RKO (cell line): ENCODE results near the gene CYP24A1.

Source experiments
- DNase-seq: peaks from one replicate; pipeline ENCODE4 v3.0.0-alpha.2; 2016; ENCODE audit warnings: low spot score

The CYP24A1 gene

DNA sequence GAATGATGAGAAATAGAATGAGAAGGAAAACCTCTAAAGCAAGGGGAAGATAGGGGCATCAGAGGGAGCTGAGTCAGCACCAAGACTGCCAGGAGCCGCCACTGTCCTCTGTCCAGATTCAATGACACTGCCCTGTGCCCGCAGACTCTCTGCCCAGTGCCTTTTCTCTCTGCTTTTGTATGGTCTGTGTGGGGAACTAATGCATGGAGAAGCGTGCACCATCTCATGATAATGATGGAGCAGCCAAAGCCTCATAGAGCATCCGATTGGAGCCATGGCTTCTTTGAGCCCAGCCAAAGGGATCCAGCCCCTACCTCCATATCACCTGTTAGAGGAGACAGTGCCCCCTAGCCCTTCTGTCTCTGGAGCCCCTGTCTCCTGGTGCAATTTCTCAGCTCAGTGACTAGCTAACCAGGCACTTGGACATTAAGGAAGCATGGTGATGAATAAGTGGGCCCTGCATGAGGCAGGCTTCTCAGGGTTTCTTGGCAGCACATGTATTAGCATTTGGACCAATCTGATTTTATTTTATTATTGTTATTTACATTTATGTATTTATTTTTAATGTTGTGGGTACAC is 27.6 kb upstream of the CYP24A1 start:
- no peak for DNase-seq

DNA sequence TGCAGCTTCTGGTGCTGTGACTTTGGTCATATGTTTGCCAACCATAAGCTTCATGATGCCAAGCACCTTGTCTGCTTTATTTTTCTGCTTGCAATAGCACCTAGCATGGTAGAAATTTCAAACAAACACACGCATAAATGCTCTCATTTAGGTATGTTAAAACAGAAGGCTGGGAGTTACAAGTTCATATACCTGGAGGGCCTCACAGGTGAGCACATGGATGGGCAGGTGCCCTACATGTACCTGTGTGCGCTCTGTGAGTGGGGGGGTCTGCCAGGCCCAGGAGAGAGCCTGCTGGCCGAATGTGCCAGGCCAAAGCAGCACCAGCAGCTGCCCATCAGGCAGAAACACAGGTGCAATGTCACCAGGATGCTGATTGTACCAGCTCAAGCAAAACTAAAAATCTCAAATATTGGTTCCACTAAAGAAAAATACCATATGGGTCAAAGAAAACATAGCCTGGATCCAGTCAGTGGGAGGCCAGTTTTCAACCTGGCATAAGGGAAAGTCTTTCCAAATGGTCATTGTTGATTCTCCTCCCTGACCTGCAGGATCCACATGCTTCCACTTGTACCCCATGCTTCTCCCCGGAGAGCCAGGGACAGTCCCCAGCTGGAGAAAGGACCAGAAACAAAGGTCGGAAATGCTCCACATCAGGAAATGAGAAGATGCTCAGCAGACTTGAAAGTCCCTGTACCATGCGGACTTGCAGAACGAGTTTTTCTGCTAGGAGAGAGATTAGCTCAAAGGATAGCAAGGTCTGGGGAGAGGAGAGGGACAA is 26.9 kb upstream of the CYP24A1 start:
- no peak for DNase-seq

GRCh38 chr20:54199721-54200176 is 26.0 kb upstream of the CYP24A1 start:
- DNase-seq = peak; percentile 78

DNA sequence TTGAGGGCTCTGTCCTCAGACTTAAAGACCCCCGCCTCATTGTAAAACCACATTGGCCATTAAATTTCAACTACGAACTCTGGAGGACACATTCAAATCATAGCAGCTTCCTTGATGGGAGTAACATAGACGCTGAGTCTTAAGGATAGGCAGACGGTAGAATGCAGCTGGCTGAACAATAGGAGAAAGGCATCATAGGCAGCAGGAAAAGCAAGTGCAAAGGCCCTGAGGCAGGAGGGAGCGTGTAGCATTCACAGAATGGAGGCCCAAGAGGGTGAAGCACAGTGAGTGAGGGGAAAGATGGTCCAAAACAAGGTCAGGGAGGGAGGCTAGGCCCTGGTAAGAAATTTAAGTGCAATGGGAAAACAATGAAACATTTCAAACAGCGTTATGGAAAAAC is 25.5 kb upstream of the CYP24A1 start:
- no peak for DNase-seq

GRCh38 chr20:54197621-54198604 is 24.1 kb upstream of the CYP24A1 start:
- DNase-seq = peak; percentile 53

- no peak for DNase-seq
Observed at GRCh38 chr20:54195483-54196472, 22.0 kb upstream of the CYP24A1 start.

DNA sequence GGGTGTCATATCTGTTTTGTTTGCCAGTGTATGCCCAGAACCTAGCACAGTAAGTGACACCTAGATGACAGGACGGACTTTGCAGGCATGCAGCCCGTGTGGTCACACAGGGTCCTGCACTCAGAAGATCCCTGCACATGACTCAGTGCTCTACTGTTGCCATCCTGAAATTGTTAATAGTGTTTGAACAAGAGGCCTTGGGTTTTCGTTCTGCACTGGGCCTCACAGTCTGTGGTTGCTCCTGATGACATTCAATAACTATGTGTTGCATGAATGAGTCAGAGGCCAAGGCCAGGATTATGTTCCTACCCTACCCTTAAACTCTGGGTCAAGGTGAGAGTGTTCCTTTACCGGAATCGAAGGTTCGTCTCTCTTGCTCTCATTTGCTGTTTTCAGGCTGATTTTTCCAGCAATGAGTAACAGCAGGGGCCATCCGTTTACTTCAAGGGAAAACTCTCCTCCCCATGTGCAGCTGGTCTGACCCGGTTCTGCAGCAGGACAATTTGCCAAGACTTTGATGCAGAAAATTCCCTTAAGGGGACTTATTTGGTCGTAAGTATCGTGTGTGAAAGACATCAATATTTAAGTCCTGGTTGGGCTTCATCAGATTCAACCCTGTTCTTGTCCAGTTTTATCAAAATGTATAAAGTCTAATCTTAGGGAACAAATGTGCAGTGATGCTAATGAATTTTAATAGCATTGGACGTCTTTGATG is 21.1 kb upstream of the CYP24A1 start:
- DNase-seq = peak; percentile 60

- no peak for DNase-seq
Observed at GRCh38 chr20:54193817-54194216, 20.0 kb upstream of the CYP24A1 start.

- no peak for DNase-seq
Observed at GRCh38 chr20:54190217-54190616, 16.4 kb upstream of the CYP24A1 start.

GRCh38 chr20:54189630-54190029 is 15.8 kb upstream of the CYP24A1 start:
- DNase-seq = no peak

DNA sequence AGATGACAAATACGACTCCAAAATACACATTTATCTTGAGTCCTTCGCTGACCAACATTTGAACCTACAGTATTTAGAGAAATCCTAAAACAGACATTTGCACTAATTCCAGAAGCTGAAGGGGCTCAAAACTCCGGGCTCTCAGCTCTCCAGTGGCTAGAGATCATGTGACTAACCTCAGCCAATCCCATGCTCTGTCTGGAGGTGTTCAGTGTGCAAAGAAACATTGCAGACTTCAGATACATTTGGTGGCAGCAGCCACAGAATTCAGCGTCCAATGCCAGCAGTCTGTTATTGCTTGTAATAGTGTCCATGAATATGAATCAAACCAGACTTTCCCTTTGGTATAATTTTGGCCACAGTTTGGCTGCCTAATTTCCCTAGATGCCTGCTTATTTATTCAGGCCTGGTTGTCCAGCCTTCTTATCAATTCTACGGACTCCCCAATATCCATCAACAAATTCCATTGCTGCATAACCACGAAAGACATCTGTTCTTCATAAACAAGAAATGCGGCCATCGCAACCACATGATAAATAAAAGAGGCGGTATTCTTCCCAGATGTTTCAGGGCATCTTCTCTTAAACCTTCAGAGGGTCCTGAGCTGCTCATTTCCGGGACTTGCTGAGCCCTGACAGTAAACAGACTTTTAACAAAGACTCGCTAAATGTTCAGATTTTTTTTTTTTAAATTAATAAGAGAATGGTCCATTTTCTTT is 14.5 kb upstream of the CYP24A1 start:
- no peak for DNase-seq

DNA sequence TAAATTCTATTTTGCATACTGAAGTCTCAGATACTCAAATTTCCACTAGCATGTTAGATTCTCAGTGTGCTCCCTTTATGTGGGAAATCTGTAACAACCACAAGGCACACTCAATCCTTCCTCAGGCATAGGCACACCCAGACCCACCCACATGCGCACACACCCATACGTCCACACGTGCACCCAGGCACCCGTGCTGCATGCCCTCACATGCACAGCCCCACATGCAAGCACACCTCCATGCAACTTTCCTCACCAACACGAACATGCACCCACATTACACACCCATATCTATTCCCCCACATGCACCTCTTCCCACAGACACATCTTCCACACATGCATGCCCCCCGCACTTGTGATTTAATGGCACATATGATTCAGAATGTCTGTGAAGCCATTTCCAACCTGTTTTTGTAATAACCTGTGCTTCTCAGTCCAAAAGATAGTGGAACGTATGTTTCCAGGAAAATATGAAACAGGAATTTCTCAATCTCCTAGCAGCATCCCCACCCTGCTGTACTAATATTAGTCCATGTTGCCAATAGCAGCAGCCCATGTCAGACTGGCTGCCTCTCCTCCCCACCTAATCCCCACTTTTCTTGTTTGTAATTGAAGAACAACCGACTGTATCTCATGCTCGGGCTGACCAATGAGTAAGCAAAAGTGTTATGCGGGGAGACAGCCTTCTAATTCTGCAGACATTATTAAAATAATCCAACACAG is 11.3 kb upstream of the CYP24A1 start:
- no peak for DNase-seq

DNA sequence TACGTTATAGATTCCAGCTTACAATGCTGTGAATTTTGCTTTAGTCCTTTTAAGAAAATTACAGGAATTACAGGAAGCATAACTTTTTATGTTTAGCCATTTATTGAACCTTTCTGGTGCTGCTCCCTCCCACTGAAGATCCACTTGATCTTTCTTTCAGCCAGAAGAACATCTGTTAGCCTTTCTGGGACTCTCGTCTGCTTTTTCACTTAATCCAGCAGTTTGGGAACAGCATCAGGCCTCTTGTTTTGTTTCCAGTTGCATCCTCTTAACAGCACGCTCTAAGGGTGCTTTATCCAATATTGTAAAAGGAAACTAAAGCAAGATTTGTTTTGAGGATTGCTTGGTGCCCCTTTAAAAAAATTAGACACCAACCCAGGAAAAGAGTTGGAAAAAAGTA is 10.3 kb upstream of the CYP24A1 start:
- DNase-seq = no peak

DNA sequence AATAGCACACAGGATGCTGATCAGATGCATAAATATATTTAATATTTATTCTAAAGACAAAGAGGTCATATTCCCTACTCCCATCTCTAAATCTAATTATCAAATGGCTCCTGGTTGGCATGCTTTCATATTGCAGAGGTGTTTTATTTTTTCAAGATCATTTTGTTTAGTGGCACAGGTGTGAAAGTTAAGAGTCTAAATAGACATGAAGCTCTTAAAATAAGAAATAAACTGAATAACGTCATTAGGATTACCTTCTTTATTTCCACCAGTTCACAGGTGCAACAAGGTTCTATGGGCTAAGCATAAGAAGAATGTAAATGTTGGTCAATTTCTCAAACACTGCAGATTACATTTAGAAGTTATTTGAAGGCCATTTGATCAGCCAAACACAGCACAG is 7.1 kb upstream of the CYP24A1 start:
- DNase-seq = no peak

GRCh38 chr20:54179946-54180345 is 6.2 kb upstream of the CYP24A1 start:
- no peak for DNase-seq

- DNase-seq = no peak
Observed at GRCh38 chr20:54178256-54178655, 4.5 kb upstream of the CYP24A1 start.

GRCh38 chr20:54177378-54177777 is 3.6 kb upstream of the CYP24A1 start:
- no peak for DNase-seq

DNA sequence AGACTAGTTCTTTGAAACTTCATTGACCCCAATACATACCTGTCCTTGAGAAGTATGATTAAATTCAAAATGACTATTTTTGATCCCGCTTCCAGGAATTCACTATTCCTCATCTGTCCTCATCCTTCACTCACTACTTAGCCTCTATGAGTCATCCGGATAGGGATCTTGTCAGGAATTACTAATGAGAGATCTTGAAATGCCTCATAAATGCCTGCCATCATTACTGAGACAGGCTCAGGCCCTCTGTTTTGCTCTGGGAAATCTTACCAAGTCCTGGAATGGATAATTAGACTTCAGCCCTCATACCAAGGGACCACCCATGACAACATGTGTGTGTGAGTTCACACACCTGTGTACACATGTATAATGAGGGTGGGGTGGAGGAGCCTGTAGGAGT is 2.8 kb upstream of the CYP24A1 start:
- DNase-seq = peak; percentile 66

DNA sequence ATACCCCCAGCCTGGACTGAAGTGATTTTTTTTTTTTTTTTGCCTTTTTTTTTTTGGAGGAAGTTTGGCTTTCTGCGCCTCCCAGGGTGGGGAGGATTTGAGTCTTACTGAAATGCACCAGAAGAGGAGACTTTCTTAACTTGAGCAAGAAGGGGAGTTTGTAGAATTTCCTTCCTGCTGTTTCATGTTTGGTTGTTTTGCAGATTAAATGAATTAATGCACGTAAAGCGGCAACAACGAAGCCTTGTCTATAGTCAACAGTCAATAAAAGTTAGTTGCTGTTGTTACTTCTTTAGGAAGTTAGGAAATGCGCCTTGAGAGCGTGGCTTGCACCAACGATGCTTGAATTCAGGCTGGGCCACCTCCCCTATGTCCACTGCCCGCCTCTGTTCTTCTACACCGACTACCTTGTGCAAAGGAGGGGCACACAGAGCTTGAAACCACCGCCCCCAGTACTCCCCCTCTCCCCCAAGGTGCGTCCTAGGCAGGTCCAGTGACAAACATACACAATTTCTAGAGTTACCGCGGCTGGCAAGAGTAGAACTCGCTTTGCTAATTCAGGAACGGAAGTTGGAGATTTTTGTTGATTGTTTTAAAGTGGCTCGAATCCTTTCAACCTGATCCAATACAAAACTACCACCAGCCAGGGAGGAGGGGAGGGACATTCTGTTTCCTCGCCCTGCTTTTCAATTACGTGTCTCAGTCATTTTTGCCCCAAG is 830 bp upstream of the CYP24A1 start:
- DNase-seq = no peak
